Iris pigment epithelial cell (primary cell): ENCODE results near the gene TEDC2.
"Not testable (repeated sequence)": the region's sequence is repeated elsewhere in the genome, so short reads cannot be mapped to it uniquely, and the experiment has no call there.

Experiments used
- DNase-seq: peaks from one replicate; pipeline ENCODE4 v3.0.0-alpha.2; 2011; ENCODE audit warnings: low read depth

Gene TEDC2

DNA sequence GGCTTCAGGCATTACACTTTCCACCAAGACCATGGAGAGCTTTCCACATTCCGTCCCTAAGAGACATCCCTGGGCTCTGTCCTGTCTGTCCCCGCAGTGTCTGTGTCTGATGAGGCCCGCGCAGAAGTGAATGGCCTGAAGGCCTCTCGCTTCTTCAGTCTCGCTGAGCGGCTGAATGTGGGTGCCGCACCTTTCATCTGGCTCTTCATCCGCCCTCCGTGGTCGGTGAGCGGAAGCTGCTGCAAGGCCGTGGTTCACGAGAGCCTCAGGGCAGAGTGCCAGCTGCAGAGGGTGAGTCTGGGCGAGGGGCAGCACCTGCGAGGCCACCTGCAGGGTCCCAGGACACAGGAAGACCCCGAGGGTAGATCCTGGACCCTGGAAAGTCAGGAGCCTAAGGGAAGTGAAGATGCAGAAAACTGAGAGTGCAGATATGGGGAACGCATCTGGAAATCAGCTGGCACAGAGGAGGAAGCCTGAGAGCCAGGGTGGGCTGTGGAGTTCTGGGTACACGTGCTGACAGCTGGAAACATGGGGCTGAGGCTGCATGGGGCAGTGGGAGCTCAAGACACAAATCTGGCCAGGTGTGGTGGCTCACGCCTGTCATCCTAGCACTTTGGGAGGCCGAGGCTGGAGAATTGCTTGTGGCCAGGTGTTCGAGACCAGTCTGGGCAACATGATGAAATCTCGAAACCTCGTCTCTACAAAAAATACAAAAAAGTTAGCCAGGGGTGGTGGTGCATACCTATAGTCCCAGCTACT is 22.7 kb upstream of the TEDC2 start:
- no peak for DNase-seq

DNA sequence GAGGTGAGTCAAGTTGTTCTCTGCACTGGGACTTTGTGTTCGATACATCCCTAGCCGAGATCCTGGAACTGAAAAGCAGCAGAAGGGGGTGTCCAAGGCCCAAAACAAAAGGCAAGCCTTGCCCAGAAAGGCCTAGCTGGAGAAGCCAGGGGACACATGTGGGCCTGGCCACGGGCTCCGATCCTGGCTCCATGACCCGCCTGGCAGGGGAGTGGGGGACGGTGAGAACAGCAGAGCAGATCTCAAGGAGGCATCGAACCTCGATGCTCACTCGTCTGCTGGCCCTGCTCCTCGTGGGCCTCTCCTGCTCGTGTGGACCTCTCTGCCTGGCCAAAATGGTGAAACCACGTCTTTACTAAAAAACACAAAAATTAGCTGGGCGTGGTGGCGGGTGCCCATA is 21.8 kb upstream of the TEDC2 start:
- no peak for DNase-seq

DNA sequence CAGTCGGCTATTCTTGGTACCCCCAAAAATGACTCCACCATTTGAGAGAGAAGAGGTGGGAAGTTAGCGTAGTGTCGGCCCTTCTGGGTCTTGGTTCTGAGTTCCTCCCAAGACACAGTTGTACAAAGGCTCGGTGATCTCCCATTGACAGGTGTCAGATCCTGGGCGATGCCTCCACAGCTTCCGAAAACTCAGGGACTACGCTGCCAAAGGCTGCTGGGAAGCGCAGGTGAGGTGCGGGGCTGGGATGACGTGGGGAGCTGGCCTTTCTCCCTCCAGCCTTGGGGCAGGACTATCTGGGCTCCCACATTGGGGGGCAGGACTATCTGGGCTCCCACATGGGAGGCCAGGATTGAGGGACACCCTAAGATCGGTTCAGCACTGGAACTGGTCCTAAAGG is 20.3 kb upstream of the TEDC2 start:
- DNase-seq = no peak

DNA sequence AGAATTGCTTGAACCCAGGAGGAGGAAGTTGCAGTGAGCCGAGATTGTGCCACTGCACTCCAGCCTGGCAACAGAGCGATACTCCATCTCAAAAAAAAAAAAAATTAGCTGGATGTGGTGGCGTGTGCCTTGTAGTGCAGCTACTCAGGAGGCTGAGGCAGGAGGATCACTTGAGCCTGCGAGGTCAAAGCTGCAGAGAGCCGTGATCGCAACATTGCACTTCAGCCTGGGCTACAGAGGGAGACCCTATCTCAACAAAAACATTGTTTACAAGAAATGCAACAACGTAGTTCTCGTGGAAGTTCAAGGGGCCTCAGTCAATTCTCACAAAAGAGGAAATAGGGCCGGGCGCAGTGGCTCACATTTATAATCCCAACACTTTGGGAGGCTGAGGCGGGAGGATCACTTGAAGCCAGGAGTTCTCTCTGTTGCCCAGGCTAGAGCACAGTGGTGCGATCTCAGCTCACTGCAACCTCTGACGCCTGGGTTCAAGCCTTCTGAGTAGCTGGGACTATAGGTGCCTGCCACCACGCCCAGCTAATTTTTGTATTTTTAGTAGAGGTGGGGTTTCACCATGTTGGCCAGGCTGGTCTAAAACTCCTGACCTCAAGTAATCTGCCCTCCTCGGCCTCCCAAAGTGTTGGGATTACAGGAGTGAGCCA is 18.6 kb upstream of the TEDC2 start:
- not testable (repeated sequence) for DNase-seq

DNA sequence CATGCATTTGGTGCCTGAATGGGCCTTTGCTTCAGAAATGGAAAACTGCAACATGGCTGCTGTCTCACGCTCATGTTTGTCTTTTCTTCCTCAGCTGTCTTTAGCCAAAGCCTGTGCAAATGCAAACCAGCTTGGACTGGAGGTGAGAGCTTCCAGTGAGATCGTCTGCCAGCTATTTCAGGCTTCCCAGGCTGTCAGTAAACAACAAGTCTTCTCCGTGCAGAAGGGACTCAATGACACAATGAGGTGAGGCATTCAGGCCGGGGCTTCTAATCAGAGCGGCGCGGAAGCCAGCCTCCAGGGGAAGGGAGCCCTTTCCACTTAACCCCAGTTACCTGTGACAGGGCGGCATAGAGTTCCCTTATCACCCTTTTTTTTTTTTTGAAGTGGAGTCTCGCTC is 16.4 kb upstream of the TEDC2 start:
- no peak for DNase-seq

DNA sequence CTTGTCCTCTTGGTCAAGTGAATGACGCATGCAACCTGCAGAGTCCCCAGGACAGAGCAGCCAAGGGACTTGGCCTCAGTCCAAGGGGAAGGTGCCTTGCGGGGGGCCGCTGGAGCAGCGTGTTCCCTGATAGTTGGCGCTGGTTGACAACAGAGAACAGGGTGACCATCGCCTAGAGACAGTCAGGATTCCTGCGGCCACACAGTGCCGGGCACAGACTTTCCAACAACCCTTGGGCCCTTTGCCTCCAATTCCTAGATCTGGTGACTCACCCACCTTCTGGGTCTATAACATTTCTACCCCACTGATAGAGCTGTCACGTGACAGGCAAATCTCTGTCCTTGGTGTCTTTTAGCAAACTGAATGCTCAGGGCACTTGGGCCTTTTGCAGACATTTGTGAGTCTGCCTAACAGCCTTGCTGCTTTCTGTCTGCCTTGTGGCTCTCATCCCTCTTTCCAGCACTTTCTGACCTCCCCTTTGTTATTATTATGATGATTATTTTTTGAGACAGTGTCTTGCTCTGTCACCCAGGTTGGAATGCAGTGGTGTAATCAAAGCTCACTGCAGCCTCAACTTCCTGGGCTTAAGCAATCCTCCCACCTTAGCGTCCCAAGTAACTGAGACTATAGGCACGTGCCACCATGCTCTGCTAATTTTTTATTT is 11.9 kb upstream of the TEDC2 start:
- DNase-seq = peak; percentile 72

DNA sequence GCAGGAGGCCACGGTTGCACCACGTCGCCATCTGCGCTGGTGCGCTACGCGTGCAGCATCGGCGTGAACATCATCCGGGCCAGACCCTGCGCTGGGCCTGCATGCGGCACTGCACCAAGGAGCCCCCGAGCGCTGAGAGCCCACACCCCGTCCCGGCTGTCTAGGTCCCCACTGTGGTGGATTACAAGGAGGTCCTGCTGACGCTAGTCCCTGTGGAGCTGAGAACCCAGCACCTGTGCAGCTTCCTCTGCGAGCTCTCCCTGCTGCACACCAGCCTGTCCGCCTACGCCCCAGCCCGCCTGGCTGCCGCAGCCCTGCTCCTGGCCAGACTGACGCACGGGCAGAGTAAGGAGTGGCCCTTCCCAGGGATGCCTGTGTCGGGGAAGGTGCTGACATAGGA is 10.8 kb upstream of the TEDC2 start:
- DNase-seq = no peak

DNA sequence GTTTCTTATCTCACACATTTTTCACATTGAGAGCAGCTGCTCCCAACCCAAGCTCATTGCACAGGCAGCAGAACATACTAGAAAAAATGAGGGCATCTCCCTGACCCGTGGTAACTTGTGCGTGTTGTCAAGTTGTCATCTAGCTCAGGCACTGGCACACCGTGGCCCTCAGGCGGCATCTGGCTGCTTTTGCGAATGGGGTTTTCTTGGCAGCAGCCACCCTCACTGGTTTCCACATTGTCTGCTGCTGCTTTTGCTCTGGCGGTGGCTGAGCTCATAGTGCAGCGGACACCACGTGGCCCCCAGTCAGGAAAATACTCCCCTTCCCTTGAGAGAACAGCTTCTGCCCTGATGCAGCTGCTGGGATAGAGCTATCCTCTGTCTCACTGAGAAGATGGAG is 9.4 kb upstream of the TEDC2 start:
- no peak for DNase-seq

DNA sequence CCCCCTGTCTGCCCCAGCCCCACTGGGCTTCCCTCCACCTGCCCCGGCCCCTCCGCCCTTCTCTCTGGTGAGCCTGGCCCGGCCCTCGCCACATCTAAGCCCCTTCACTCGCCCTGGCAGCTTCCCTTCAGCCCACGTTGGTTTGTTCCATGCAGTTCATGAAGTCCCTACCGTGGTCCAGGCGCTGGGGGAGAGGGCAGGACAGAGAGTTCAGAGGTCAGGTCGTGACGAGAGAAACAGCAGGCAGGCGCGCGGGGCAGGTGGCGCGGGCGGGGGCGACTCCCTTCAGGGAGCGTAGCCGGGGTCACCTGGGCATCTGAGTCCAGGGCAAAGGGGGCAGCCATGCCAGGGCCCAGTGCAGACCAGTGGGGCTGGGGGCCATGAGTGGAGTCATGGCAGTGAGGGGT is 8.9 kb upstream of the TEDC2 start:
- DNase-seq = no peak

DNA sequence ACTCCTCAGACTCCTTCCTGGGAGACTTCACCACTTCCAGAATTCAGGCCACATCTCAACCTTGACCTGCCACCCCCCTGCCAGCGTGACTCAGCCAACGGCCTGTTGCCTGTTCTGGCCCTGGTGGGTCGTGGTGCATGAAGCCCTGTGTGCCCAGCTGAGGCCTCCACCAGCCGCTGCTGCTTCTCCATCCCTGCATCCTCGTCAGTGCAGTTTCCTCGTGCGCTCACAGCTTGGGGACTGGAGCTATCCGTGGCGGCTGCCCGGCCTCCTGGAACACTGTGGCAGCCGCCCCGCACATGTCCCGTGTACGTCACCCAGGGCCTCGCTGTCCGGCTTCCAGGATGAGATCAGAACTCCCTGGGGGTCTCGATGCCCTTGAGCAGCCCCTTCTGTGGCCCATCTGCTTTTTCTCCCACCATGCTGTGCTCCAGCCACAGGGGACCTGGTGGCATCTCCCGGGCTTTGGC is 8.0 kb upstream of the TEDC2 start:
- DNase-seq = no peak

DNA sequence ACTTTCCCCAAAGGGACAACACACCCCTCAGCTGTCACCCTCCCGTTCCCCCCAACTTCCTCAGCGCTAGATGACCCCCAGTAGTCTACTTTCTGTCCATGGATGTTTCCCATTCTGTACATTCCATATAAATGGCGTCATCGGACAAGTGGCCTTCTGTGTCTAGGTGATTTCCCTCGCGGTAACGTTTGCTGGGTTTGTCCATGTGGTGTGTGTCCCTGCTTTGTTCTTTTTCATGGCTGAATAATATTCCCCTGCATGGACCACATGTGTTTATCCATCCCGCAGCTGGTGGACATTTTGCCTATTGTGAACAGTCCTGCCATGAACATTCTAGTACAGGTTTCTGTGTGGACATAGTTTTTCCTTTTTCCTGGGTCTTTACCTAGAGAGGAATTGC is 7.3 kb upstream of the TEDC2 start:
- no peak for DNase-seq

DNA sequence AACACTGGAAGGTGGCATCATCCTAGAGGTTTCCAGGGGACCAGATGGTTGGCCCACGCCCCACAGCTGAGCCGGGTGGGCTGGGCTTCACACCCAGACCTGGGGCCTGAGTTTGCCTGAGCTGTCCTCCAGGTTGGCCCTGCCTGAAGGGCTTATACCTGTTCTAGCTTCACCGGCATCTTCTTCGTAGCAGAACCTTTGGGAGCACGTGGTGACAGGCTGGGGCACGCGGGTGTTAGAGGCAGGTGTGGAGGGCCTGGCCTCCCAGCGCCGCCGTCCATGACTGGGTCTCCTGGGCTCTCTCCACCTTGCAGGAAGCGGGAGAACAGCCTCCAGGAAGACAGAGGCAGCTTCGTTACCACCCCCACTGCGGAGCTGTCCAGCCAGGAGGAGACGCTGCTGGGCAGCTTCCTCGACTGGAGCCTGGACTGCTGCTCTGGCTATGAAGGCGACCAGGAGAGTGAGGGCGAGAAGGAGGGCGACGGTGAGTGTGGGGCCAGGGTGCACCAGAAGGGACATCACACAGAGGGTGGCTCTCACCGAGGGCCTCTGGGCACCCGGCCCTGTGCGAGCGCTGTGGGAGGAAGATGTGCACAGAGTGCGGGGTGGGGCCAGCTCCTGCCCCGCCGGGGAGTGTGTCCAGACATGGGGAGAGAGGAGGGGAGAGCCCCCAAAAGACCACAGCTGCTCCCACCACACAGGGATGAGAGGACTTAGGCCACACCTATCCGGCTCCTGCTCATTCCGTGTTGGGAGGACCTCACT is 4.6 kb upstream of the TEDC2 start:
- DNase-seq = no peak

DNA sequence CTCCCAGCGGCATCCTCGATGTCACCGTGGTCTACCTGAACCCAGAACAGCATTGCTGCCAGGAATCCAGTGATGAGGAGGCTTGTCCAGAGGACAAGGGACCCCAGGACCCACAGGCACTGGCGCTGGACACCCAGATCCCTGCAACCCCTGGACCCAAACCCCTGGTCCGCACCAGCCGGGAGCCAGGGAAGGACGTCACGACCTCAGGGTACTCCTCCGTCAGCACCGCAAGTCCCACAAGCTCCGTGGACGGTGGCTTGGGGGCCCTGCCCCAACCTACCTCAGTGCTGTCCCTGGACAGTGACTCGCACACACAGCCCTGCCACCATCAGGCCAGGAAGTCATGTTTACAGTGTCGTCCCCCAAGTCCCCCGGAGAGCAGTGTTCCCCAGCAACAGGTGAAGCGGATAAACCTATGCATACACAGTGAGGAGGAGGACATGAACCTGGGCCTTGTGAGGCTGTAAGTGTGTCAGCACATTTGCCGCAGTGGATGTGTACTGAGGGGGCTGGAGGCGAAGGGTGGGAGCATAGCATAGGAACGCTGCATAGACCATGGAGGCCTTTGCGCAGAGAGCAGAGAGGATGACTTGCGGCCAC is 3.3 kb upstream of the TEDC2 start:
- no peak for DNase-seq

DNA sequence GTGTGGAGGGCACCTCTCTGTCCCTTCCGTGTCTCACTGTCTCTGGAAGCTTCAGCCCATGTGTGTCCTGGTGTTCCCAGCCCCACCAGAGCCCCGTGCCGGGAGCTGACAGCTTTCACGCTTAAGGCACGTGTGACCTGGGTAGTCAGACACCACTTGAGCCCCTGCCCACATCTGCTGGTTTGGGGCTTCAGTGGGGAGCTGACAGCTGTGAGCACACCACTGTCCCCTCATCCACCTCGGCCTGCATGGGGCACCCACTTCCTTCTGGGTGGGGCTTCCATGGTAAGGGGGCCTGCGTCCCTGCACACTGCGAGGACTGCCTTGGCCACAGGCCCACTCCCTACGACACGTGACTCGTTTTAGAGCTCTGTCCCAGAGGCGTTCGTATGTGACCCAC is 2.6 kb upstream of the TEDC2 start:
- no peak for DNase-seq

DNA sequence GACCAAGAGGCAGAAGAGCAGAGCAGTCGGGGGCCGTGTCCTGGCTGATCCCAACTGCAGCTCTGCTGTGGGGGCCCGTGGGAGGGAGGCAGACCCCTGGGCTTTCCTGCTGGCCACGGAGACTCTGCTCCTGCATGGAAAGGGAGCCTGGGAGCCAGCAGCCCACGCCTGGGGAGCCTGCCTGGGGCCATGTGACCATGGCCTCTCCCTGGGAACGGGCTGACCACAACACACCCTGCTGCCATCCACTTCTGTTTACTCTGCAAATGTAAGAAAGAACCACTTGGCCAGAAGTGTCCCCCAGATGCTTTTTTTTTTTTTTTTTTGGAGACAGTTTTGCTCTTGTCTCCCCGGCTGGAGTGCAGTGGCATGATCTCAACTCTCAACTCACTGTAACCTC is 2.0 kb upstream of the TEDC2 start:
- DNase-seq = no peak

DNA sequence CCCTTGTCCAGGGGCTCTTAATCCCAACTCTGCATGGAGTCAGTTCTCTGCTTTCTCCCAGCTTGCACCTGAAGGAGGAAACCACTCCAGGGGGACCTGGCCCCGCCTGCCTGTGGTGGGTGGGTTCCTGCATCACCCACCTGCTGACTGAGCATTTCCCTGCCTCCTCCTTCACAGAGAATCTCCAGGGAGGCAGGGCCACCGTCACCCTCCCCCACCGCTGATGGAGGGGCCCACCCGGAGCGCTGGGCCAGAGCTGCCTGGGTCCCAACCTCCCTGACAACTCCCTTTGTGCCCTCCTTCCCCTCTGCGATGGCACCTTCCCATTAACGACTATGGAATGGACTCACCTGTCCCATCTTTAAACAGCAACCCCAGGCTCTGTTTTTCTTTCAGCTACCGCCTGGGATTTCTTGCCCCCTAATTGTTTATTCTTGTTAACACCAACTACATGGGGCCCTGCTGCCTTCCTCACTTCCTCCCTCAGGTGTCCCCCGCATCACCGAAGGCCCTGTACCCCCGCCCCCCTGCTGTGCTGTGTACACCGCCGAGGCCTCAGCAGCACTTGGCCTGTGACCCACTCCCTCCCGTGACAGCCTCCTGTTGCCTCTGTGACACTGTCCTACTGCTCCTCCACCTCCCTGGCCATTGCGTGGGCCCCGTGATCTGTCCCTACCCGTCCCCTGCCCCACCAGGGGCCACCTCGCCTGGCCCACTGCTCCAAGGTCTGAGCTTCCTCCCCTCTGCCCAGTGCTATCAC is 842 bp upstream of the TEDC2 start:
- no peak for DNase-seq

DNA sequence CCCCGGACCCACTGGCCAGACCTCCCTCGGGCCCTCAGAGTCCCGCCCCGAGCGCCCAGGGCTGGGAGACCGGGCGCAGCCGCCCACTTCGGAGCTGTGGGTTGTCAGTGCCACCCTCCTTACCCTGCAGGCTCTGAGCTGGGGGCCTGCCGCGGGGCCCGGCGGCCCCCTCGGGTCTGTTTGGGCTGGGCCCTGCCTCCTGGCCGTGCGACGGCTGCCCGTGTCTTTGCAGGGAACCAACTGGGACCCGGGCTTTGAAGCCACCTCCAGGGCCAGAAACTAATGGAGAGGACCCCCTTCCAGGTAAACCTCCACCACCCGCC is 443 bp downstream of the TEDC2 start:
- DNase-seq = no peak

DNA sequence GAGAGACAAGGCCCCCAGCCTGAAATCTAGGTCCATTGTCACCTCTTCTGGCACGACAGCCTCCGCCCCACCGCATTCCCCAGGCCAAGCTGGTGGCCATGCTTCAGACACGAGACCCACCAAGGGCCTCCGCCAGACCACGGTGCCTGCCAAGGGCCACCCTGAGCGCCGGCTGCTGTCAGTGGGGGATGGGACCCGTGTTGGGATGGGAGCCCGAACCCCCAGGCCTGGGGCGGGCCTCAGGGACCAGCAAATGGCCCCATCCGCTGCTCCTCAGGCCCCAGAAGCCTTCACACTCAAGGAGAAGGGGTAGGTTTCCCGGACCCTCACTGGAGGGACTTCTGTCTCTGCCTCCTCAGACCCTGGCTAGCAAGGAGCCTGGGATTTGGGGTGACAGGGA is 1.0 kb downstream of the TEDC2 start:
- DNase-seq = no peak

DNA sequence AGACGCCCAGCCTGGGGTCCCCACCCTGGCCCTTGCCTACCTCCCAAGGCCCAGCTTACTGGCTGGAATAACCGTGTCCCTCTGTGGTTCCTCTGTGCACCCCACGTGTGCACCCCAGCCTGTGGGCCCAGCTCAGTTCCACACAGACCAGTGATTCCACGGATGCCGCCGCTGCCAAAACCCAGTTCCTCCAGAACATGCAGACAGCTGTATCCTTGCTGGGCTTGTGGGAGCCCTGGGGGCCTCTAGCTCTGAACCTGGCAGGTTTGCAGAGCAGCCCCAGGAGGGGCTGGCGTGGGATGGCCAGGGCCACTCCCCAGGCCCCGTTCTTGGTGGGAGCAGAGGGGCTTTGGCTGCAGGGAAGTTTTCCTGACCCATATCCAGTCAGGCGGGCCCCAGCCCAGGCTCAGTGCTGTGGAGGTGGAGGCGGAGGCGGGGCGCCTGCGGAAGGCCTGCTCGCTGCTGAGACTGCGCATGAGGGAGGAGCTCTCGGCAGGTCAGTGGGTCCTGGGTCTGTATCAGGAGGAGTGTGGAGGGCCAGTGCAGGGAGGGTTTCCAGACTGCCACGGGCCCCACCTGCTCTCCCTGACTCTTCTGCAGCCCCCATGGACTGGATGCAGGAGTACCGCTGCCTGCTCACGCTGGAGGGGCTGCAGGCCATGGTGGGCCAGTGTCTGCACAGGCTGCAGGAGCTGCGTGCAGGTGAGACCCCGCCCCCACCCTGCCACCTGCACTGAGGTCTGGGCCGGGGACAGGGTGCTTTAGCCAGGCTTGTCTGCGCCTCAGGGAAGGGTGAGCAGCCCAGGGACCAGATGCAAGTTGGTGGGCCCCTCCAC is 2.3 kb downstream of the TEDC2 start:
- DNase-seq = no peak

DNA sequence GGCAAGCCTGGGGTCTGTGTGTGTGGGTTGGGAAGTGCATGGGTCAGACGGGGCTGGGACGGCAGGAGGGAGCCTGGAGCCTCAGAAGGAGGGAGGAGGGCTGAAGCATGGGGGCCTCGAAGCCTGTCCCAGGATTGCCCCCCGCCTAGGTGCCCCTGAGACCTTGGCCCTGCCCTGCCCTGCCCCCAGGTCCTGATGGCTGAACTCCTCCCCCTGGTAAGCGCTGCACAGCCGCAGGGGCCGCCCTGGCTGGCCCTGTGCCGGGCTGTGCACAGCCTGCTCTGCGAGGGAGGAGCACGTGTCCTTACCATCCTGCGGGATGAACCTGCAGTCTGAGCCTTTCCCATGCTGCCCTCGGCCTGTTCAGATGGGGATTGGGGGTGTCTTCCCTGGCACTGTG is 4.4 kb downstream of the TEDC2 start:
- DNase-seq = no peak
